RPMI7951 (cell line): ENCODE results near the gene WASHC4. TPM values are rescaled to one million over a fixed set of nuclear protein-coding genes. Genes with fewer than 3 reads are reported as not detected.
A peak's percentile ranks its signal among the peaks of the same experiment; 100 is the strongest.
"Not testable (repeated sequence)": the region's sequence is repeated elsewhere in the genome, so short reads cannot be mapped to it uniquely, and the experiment has no call there.

Experiments
- DNase-seq: peaks from one replicate; pipeline ENCODE4 v3.0.0-alpha.2; 2012; ENCODE audit warnings: low read depth
- total RNA-seq: library from RNA; depleted of rRNA; stranded (reverse); fragments of >200 nt; shearing (Covaris generic); gene quantifications from 2 replicates; pipeline ENCODE4 v1.2.3, GENCODE V29; 2014

Gene WASHC4
- total RNA-seq, 1 experiment from 2014 or later, result 83.6 TPM

GRCh38 chr12:105162174-105162573 lies 54.6 kb downstream of the WASHC4 start:
- DNase-seq, result no peak

GRCh38 chr12:105164068-105164467 lies 56.5 kb downstream of the WASHC4 start:
- no peak for DNase-seq

GRCh38 chr12:105166736-105167135 lies 59.2 kb downstream of the WASHC4 start:
- DNase-seq, result no peak

GRCh38 chr12:105167346-105167745 lies 59.8 kb downstream of the WASHC4 start:
- no peak for DNase-seq

- DNase-seq, result no peak
These were observed 60.5 kb downstream of the WASHC4 start for GRCh38 chr12:105168006-105168405.

- no peak for DNase-seq
These were observed 62.6 kb downstream of the WASHC4 start for GRCh38 chr12:105170139-105170538.

- DNase-seq, result no peak
These were observed 64.3 kb downstream of the WASHC4 start for GRCh38 chr12:105171691-105172436.

- no peak for DNase-seq
These were observed 68.0 kb downstream of the WASHC4 start for GRCh38 chr12:105175397-105175990.

- DNase-seq, result no peak
These were observed 69.7 kb downstream of the WASHC4 start for GRCh38 chr12:105177208-105177607.

- DNase-seq, result not testable (repeated sequence)
These were observed 71.6 kb downstream of the WASHC4 start for GRCh38 chr12:105179114-105179513.

GRCh38 chr12:105183406-105183805 lies 75.9 kb downstream of the WASHC4 start:
- not testable (repeated sequence) for DNase-seq

GRCh38 chr12:105183976-105184375 lies 76.4 kb downstream of the WASHC4 start:
- not testable (repeated sequence) for DNase-seq

GRCh38 chr12:105189293-105189692 lies 81.8 kb downstream of the WASHC4 start:
- no peak for DNase-seq

GRCh38 chr12:105190530-105190929 lies 83.0 kb downstream of the WASHC4 start:
- no peak for DNase-seq

- DNase-seq, result no peak
These were observed 85.2 kb downstream of the WASHC4 start for GRCh38 chr12:105192624-105193225.

GRCh38 chr12:105194947-105195346 lies 87.4 kb downstream of the WASHC4 start:
- no peak for DNase-seq

GRCh38 chr12:105196090-105196489 lies 88.6 kb downstream of the WASHC4 start:
- no peak for DNase-seq

GRCh38 chr12:105198961-105199360 lies 91.4 kb downstream of the WASHC4 start:
- DNase-seq, result no peak

- no peak for DNase-seq
These were observed 92.9 kb downstream of the WASHC4 start for GRCh38 chr12:105200385-105200784.

- no peak for DNase-seq
These were observed 93.8 kb downstream of the WASHC4 start for GRCh38 chr12:105201299-105201698.

GRCh38 chr12:105202202-105202601 lies 94.7 kb downstream of the WASHC4 start:
- DNase-seq, result no peak

- DNase-seq, result no peak
These were observed 96.6 kb downstream of the WASHC4 start for GRCh38 chr12:105204127-105204526.

GRCh38 chr12:105204916-105205315 lies 97.4 kb downstream of the WASHC4 start:
- peak; percentile 71 for DNase-seq
